Ovary (tissue), 9 donors: ENCODE results near the gene KCNMA1. TPM values are rescaled to one million over a fixed set of nuclear protein-coding genes. Genes with fewer than 3 reads are reported as not detected.
A peak's percentile ranks its signal among the peaks of the same experiment; 100 is the strongest.

Experiments
- DNase-seq, 5 donors: peaks; one replicate each; pipeline ENCODE4 v3.0.0-alpha.2; 2019 to 2020
- H3K27ac ChIP-seq, 2 donors: fragments of 200-600 bp; one replicate each; pipeline versions ENCODE4 v1.5.1 to v1.8.0; 2019 to 2022
- H3K27me3 ChIP-seq: fragments of 200-600 bp; one replicate; pipeline ENCODE4 v1.8.0; 2022
- H3K36me3 ChIP-seq: fragments of 200-600 bp; sonication (generic); one replicate; pipeline ENCODE4 v1.5.1; 2019
- H3K4me1 ChIP-seq: one replicate; pipeline ENCODE4 v1.8.1; 2013; ENCODE audit warnings: mild to moderate bottlenecking, moderate library complexity; ENCODE audit not compliant: insufficient read depth
- H3K4me3 ChIP-seq: fragments of 200-600 bp; sonication (generic); one replicate; pipeline ENCODE4 v1.5.1; 2017
- H3K9me3 ChIP-seq, 2 donors: fragments of 200-600 bp in 1 of 2; sonication (generic) in 1 of 2; one replicate each; pipeline versions ENCODE4 v1.5.1 to v1.8.1; 2013 to 2019; ENCODE audit warnings: mild to moderate bottlenecking in 1 of 2, moderate library complexity in 1 of 2
- CTCF ChIP-seq, 3 donors: fragments of 450-650 bp in 2 of 3; fragments of 200-600 bp in 1 of 3; IDR thresholded peaks; one replicate each; pipeline versions ENCODE4 v1.5.1 to v1.8.0; 2016 to 2022; ENCODE audit warnings: antibody characterized with exemption in 3 of 3, mild to moderate bottlenecking in 1 of 3
- EP300 ChIP-seq: sonication (generic); formaldehyde crosslinking; IDR thresholded peaks from one replicate; pipeline ENCODE4 v1.6.1; 2017; ENCODE audit warnings: antibody characterized with exemption
- POLR2A ChIP-seq: fragments of 450-650 bp; IDR thresholded peaks from one replicate; pipeline ENCODE4 v1.6.1; 2017; ENCODE audit warnings: antibody characterized with exemption, mild to moderate bottlenecking, moderate library complexity
- whole genome bisulfite sequencing, 3 donors: extraction: QIAGEN DNeasy Blood & Tissue Kit in 1 of 3; methylation state at CpG; one replicate each; pipeline versions ENCODE4 v1.1.5 to v1.1.7; 2013 to 2017; 5-methylcytosine and 5-hydroxymethylcytosine counted together
- intact Hi-C, 4 donors: fragments of 100-400 bp; cut with DNase I; formaldehyde crosslinking; loops; one replicate each; pipeline versions ENCODE4 v1.11.0 to v1.15.1; 2022 to 2023
- polyA plus RNA-seq, 2 donors: library from polyadenylated mRNA; stranded (reverse); fragments of 200-250 nt in 1 of 2; fragments of 350-450 nt in 1 of 2; fragmentation: Illumina TruSeq in 1 of 2; extraction: RNeasy Lipid Tissue Mini Kit (QIAGEN cat#74804) in 1 of 2; gene quantifications; one replicate each; pipeline ENCODE4 v1.2.3, GENCODE V29; 2013 to 2014
- total RNA-seq, 7 donors: library from RNA; depleted of rRNA in 2 of 7; stranded (reverse); fragments of >200 nt in 2 of 7; fragmentation: NEBNext Ultra II Directional in 3 of 7; extraction: Animal tissue kit (Norgen Biotek cat#: 25700) in 3 of 7; gene quantifications; one replicate each; pipeline versions ENCODE4 v1.1.0 to v1.2.4, GENCODE V29; 2016 to 2023
- donor health status: DM: no; HTN: no; CAD: no; lungs with moderate emphysema.
- donor health status: DM: no; HTN: no; CAD: no.
- donor health status: Bipolar disorder and iron deficiency.
- donor health status: DM: yes; HTN: yes; CAD: no.
- donor health status: DM: no; HTN: no; CAD: no.
- donor health status: DM: yes; HTN: yes; CAD: no.

The KCNMA1 gene
- total and polyA plus RNA-seq, 9 donors: 7.0 to 83.8 (median 25.1) TPM

- H3K36me3 ChIP-seq: no peaks in the 10 kb centered on the region
- no peak overlapping the region for H3K27ac ChIP-seq
- H3K9me3 ChIP-seq: no peaks in the 10 kb centered on the region
- no peak for TF ChIP-seq POLR2A
- no peak for DNase-seq
- no peaks in the 10 kb centered on the region for H3K27me3 ChIP-seq
- intact Hi-C loops: loop anchor here in 3 of 4 donors (5.0 to 10.0 kb wide), 4 partner anchors 68 to 465 kb away; no protein-coding TSS in a partner anchor
- H3K4me3 ChIP-seq: no peak overlapping the region
- peaks cover 1% of the 10 kb centered on the region for H3K4me1 ChIP-seq
These were observed 460.4 kb downstream of the KCNMA1 start for GRCh38 chr10:77177161-77177560.

DNA sequence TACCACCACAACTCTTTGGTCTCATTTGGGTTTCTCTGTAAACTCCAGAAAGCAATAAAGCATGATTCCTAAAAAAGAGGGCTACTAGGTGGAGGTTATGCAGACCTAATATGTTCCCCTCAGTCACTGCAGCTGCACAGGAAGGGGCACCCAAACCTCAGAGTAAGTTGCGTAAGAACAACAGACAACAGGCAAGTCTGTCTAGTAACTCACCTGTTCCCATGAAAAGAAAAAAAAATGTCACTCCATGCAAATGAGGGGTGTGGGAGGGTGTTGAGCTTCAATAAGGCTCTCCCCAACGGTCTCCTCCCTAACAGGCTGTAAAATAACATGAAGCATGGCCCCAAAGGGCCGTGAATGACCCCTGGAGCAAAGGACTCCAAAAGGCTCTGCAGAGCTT is 461.4 kb downstream of the KCNMA1 start:
- no peak for DNase-seq
- Histone ChIP-seq H3K36me3 (no peaks in the 10 kb centered on the region), H3K4me1 (peaks cover 1% of the 10 kb centered on the region), H3K4me3 (no peak overlapping the region), H3K27me3 (no peaks in the 10 kb centered on the region), H3K9me3 (no peaks in the 10 kb centered on the region), H3K27ac (no peak overlapping the region)
- TF ChIP-seq EP300: no peak
- TF ChIP-seq POLR2A: no peak
- no peak for TF ChIP-seq CTCF (IDR thresholded peaks at IDR 0.05)
- intact Hi-C loops: loop anchor here in 3 of 4 donors (5.0 to 10.0 kb wide), 4 partner anchors 69 to 466 kb away; no protein-coding TSS in a partner anchor
- 91 to 95% (median 94%) methylated on average over 3 of the region's 3 CpGs for WGBS, 3 donors

GRCh38 chr10:77175631-77176222 is 461.9 kb downstream of the KCNMA1 start:
- TF ChIP-seq EP300 (no peak), CTCF (IDR thresholded peaks at IDR 0.05) (no peak), POLR2A (no peak)
- no peak for DNase-seq
- Histone ChIP-seq H3K4me1 (peaks cover 1% of the 10 kb centered on the region), H3K36me3 (no peaks in the 10 kb centered on the region), H3K9me3 (no peaks in the 10 kb centered on the region), H3K4me3 (no peak overlapping the region), H3K27me3 (no peaks in the 10 kb centered on the region), H3K27ac (no peak overlapping the region)
- intact Hi-C loops: loop anchor here in 3 of 4 donors (2.0 to 10.0 kb wide), 5 partner anchors 69 to 467 kb away; no protein-coding TSS in a partner anchor
- 96 to 98% (median 98%) methylated on average over 2 of the region's 2 CpGs for WGBS, 3 donors

DNA sequence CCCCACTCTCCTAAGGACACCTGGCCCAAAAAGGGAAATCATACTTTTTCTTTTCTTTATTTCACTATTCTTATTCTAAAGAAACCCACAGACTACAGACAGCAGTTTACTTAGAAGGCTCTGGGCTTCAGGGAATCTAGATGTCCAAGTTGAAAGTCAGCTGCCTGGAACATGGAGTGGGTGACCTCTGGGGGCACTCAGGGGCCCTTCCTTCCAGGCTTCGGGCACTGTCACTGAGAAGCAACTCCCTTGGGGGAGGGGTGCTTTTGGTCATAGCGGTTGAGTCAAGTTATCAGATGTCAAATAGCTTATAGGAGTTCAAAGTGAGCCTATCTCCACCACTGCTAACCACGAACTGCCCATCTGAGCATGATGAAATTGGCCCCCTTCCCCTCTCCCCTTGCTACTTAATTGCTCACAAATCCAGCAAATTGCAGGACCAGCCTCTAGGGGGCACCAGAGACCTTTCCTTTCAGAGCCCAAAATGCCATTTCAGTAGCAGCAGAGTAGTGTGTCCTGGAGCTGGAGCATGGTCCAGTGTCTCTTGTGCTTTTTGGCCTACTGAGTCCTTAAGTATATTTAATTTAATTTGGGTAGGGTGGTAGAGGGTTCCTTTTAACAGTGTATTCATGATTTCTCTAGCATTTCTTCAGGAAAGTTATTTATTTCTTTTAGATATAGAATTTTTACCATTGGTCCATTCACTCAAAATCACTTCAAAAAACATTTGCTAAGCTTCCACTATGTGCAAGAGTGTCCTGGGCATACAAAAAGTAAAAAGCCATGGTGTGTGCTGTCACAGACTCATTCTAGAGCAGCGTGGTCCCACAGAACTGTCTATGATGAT is 463.8 kb downstream of the KCNMA1 start:
- peak; percentile 80 to 86 (median 86) for TF ChIP-seq CTCF (IDR thresholded peaks at IDR 0.05)
- no peak for TF ChIP-seq POLR2A
- Histone ChIP-seq H3K4me3 (no peak overlapping the region), H3K9me3 (no peaks in the 10 kb centered on the region), H3K27ac (no peak overlapping the region), H3K27me3 (no peaks in the 10 kb centered on the region), H3K4me1 (no peaks in the 10 kb centered on the region), H3K36me3 (no peaks in the 10 kb centered on the region)
- WGBS, 3 donors: 27 to 35% (median 32%) methylated on average over 4 of the region's 4 CpGs
- intact Hi-C loops: loop anchor here (2.0 to 10.0 kb wide), 7 partner anchors 71 to 538 kb away; no protein-coding TSS in a partner anchor
- DNase-seq: peak; percentile 64 to 81 (median 77)

GRCh38 chr10:77172086-77172485 is 465.5 kb downstream of the KCNMA1 start:
- intact Hi-C loops: loop anchor here (2.0 to 10.0 kb wide), 6 partner anchors 73 to 540 kb away; no protein-coding TSS in a partner anchor
- no peaks in the 10 kb centered on the region for H3K9me3 ChIP-seq
- no peak overlapping the region for H3K4me3 ChIP-seq
- H3K27ac ChIP-seq: no peak overlapping the region
- DNase-seq: no peak
- H3K36me3 ChIP-seq: no peaks in the 10 kb centered on the region
- 81 to 94% (median 84%) methylated on average over 4 of the region's 4 CpGs for WGBS, 3 donors
- no peaks in the 10 kb centered on the region for H3K4me1 ChIP-seq
- TF ChIP-seq CTCF (IDR thresholded peaks at IDR 0.05) (no peak), POLR2A (no peak), EP300 (no peak)
- no peaks in the 10 kb centered on the region for H3K27me3 ChIP-seq
